ENCODE results near the gene OR2A12. TPM values are rescaled to one million over a fixed set of nuclear protein-coding genes. Genes with fewer than 3 reads are reported as not detected.
"Not testable (repeated sequence)": the region's sequence is repeated elsewhere in the genome, so short reads cannot be mapped to it uniquely, and the experiment has no call there.

OR2A12 gene, protein sequence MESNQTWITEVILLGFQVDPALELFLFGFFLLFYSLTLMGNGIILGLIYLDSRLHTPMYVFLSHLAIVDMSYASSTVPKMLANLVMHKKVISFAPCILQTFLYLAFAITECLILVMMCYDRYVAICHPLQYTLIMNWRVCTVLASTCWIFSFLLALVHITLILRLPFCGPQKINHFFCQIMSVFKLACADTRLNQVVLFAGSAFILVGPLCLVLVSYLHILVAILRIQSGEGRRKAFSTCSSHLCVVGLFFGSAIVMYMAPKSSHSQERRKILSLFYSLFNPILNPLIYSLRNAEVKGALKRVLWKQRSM
- not detected in 2 replicates for total RNA-seq (2014; rRNA removed; shearing (Covaris generic); ENCODE audit: low replicate concordance)

DNA sequence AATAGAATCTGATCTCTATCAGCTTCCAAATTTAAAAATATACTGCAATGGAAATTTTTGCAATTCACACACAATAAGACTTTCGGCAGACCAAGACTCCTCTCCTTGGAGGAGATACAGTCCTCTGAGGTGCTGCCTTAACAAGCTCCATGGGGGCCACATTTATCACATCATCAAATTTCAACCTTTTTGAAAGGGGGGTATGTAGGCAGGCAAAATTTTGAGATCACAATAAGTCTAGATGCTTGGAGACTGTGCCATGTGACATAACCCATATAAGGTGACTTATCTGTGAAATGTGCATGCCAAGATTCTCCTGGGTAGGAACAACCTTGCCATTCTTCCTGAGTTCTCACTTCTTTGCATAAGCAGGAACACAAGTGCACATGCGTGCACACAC, at the start of gene OR2A12:
Gene OR2A12 (plus strand): TSS at position 301 of the 400 bp plus-strand sequence. CDS start 8,830 bp downstream, outside the sequence.
- in situ Hi-C loops (cut with HindIII; ENCODE audit: low pct_unique_long_range_greater_than_20kb, low sequenced_read_pairs) = no loop called here
- no peak for DNase-seq (ENCODE audit: low read depth)

DNA sequence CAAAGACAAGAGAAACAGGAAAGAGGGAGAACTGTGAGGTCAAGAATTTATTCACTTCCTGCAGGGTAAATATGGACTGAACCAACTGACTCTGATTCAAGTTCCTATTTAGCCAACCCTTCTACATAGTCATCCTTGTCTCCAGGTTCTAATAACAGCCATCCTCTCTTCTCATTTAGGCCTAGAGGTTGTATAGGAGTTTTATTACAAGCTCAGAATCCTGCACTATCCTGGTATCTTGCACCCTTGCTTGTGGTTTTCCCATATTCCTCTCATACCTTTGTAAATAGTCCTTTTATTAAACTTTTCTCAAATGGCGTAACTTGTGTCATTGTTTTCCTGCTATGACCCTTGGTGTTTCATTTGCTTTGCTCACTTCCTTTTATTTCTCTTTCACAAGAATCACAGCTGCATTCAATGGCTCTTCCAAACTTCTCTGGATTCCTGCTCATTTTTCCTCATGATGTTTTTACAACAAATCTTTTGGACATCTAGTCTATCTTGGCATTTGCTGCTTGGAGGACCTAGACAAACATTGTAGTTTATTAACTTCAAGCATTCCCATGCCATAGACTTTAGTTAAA, 49.7 kb upstream of the OR2A12 start:
- no peak for DNase-seq (ENCODE audit: low read depth)
- in situ Hi-C loops (cut with HindIII; ENCODE audit: low pct_unique_long_range_greater_than_20kb, low sequenced_read_pairs) = no loop called here

DNA sequence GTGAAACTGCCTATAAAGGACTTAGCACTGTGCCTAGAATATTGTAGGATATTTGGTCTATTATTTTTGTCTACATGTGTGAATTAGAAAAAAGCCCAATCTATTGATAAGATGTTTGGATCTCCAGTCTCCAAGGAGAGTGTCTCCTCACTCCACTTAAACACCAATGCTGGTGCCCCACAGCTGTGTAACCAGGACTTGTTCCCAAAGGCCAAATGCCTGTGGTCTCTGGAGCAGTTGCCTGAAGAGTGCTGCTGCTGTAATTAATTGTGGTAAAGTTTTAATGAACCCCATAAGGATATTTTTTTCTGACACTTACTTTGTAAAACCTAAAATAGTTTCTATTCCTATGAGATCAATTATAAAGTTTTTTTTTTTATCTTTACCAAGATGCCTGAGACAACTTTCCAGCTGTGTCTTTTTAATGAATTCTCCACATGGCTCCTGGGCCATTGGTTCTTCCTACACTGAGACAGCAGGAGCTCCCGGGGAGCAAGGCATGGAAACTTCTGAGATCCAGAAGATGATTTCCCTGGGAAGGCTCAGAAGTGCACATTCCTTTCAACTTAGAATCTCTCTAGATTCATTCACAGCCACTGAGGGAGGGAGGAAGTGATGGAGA, 48.6 kb upstream of the OR2A12 start:
- in situ Hi-C loops (cut with HindIII; ENCODE audit: low pct_unique_long_range_greater_than_20kb, low sequenced_read_pairs) = no loop called here

DNA sequence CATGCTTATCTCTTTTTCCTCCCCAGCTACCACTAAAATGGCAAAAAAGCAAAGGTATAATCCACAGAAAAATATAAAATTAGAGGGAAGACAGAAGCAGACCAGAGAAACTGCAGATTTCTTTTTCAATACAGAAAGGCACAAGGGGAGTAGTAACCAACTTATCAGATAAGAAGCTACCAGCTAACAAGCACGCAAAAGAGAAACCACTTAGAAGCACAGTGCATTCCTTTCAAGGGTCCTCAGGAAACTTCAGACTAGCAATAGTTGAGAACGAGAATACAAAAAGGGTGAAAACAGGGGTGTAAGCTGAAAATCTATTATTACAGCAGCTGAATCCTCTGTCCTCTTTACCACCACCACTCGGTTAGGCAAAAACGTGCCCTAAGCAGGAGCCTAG, 47.2 kb upstream of the OR2A12 start:
- DNase-seq (ENCODE audit: low read depth) = no peak
- in situ Hi-C loops (cut with HindIII; ENCODE audit: low pct_unique_long_range_greater_than_20kb, low sequenced_read_pairs) = no loop called here

More for the DNA sequence above, 48.6 kb upstream of the OR2A12 start:
- no peak for DNase-seq (ENCODE audit: low read depth)

DNA sequence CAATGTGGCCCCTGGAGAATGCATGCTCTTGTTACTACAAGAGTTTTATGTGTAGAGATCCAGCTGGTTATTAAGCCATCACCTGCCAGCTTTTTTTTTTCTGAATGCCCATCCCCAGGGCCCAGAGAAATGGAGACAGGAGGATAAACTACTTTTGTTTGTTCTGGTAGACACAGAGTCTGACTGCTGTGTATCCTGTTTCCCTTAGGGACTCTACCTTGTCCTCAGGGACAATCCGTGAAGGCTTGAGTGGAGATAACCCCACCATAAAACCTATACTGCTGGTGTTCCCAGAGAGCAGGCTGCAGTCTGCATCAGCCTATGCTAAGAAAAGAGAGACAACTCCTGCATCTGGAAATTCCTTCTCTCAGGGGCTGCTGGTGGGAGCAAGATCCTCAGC, 37.4 kb upstream of the OR2A12 start, which contains the start of gene OR2A5:
Gene OR2A5 (plus strand): TSS at position 301 of the 400 bp plus-strand sequence. CDS start 1,454 bp downstream, outside the sequence.
- no peak for DNase-seq (ENCODE audit: low read depth)
- in situ Hi-C loops (cut with HindIII; ENCODE audit: low pct_unique_long_range_greater_than_20kb, low sequenced_read_pairs) = no loop called here

DNA sequence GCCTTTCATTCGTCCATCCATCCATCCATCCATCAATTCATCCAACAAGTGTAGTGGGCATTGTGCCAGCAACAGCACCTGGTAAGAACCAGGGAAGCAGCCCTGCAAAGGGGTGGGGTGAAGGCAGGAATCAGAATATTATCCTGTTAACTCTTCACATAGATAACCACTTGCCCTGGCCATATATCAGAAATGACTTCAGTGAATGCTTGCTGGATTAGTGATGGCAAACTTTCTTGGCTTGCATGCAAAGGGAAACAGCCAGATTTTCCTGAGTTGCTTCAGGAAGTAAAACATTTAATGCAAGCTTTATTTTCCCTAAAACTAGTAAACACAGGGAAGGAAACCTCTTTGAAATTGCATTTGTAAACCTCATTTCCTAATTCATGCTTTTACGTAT, 36.6 kb upstream of the OR2A12 start:
- in situ Hi-C loops (cut with HindIII; ENCODE audit: low pct_unique_long_range_greater_than_20kb, low sequenced_read_pairs) = no loop called here

DNA sequence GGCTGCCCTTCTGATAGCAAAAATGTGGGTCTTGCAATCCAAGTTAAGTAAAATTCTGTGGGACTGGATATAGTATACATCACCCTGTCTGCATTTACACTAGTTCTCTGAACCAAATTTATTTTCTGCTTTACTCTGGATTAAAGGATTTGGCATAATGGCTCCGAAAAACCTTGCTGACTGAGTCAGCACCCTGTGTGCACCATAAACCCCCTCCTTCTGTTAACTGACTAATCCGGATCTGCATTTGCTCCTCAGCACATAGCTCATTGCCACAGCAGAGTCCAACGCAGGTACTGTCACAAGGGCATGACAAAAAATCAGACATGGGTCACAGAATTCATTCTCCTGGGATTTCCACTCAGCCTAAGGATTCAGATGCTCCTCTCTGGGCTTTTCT, 36.0 kb upstream of the OR2A12 start:
- DNase-seq (ENCODE audit: low read depth) = no peak
- in situ Hi-C loops (cut with HindIII; ENCODE audit: low pct_unique_long_range_greater_than_20kb, low sequenced_read_pairs) = no loop called here

More for the DNA sequence above, 36.6 kb upstream of the OR2A12 start:
- no peak for DNase-seq (ENCODE audit: low read depth)

DNA sequence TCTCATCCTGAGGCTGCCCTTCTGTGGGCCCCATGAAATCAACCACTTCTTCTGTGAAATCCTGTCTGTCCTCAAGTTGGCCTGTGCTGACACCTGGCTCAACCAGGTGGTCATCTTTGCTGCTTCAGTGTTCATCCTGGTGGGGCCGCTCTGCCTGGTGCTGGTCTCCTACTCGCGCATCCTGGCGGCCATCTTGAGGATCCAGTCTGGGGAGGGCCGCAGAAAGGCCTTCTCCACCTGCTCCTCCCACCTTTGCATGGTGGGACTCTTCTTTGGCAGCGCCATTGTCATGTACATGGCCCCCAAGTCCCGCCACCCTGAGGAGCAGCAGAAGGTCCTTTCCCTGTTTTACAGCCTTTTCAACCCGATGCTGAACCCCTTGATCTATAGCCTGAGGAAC, 35.2 kb upstream of the OR2A12 start:
- DNase-seq (ENCODE audit: low read depth); in situ Hi-C loops (cut with HindIII; ENCODE audit: low pct_unique_long_range_greater_than_20kb, low sequenced_read_pairs): not testable (repeated sequence)

DNA sequence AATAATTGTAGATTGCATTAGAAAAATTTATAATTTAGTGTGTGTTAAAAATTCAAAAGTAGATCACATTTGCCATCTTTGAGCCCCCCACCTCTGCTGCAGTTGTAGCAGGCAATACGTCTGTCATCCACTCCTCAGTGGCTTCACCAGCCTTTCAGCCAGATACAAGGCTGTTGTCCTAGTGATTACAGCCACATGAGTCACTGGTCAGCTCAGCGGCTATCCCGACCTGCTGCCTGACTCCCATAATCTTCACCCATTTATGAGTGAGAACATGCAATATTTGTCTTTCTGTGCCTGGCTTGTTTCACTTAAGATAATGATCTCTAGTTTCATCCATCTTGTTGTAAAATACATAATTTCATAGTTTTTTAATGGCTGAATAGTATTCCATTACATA, 28.1 kb upstream of the OR2A12 start:
- in situ Hi-C loops (cut with HindIII; ENCODE audit: low pct_unique_long_range_greater_than_20kb, low sequenced_read_pairs) = no loop called here
- peak; percentile 3 for DNase-seq (ENCODE audit: low read depth)

DNA sequence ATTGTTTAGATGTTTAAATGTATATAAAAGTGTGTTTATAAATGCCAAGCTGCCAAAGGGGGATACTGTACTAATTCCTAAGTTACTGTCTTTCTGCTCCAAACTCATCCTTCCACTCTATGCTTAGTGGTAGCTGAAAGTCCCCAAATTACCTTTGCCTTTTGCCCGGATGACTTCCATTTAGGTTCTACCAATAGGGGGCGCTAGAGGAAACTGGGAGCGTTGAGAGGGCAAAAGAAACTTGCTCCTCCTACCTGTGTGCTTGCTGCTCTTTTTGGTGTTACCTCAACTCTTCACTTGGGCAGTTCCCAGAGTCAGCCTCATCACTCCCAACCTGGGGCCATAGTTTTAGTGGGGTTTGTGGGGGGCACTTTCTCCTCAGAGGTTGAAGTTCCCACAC, 22.4 kb upstream of the OR2A12 start:
- DNase-seq (ENCODE audit: low read depth) = no peak
- in situ Hi-C loops (cut with HindIII; ENCODE audit: low pct_unique_long_range_greater_than_20kb, low sequenced_read_pairs) = no loop called here

DNA sequence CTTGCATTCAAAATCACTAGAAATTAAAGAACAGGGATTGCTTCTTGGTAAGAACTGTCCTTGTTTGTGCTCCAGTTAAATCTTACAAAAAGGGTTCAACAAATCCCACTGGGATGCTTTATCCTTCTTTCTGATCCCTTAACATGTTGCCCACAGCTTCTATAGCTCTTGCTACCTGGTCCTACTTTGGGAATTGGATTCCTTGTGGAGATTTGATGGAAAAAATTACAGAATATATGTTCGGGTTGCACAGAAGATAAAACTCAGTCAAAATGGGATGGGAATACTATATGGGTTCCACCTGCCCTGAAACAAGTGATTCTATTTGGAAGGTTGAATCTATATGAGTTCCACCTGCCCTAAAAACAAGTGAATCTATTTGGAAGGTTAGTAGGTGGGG, 16.6 kb upstream of the OR2A12 start, which contains the start of gene OR2A25:
Gene OR2A25 (plus strand): TSS at position 301 of the 400 bp plus-strand sequence. CDS start 4,409 bp downstream, outside the sequence.
- no peak for DNase-seq (ENCODE audit: low read depth)
- in situ Hi-C loops (cut with HindIII; ENCODE audit: low pct_unique_long_range_greater_than_20kb, low sequenced_read_pairs) = no loop called here

DNA sequence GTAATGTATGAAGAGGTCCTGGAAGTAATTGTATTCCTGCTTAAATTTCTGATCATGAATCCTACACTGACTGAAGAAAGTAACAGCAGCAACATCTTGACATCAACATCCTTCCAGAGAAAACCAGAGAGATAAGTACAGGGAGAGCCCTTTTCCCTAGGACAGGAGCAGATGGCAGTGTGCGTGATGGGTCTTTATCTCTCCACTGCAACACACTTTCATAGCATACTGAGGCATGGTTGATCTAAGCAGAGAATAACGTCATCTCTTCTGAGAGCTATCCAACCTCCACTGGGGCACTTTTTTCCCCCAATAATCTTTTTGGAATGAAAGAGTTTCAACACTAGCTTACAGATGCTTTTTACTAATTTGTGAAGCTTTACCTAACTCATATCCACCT, 16.1 kb upstream of the OR2A12 start:
- DNase-seq (ENCODE audit: low read depth) = no peak
- in situ Hi-C loops (cut with HindIII; ENCODE audit: low pct_unique_long_range_greater_than_20kb, low sequenced_read_pairs) = no loop called here

DNA sequence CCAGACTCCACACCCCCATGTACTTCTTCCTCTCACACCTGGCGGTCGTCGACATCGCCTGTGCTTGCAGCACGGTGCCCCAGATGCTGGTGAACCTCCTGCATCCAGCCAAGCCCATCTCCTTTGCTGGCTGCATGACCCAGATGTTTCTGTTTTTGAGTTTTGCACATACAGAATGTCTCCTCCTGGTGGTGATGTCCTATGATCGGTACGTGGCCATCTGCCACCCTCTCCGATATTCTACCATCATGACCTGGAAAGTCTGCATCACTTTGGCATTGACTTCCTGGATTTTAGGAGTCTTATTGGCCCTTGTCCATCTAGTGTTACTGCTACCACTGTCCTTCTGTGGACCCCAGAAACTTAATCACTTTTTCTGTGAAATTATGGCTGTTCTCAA, 11.7 kb upstream of the OR2A12 start:
- DNase-seq (ENCODE audit: low read depth) = no peak
- in situ Hi-C loops (cut with HindIII; ENCODE audit: low pct_unique_long_range_greater_than_20kb, low sequenced_read_pairs) = no loop called here

DNA sequence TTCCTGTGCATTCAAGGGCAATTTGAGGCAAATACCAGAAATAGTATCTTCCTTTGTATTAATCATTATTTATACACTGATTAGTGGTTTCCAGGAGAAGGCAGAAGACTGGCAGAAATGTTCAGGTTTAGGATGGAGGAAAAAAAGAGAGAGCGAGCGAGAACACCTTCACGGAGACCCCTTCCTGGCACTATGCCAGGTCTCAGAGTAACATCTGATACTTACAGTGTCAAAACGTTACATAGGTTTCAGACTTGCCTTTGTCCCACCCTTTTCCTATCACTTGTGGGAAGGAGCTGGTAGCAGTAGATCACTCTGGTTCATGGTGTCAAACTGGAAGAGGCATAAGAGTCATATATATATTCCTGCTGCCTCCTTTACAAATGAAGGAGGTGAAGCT, 652 bp downstream of the OR2A12 start:
- no peak for DNase-seq (ENCODE audit: low read depth)
- in situ Hi-C loops (cut with HindIII; ENCODE audit: low pct_unique_long_range_greater_than_20kb, low sequenced_read_pairs) = no loop called here

DNA sequence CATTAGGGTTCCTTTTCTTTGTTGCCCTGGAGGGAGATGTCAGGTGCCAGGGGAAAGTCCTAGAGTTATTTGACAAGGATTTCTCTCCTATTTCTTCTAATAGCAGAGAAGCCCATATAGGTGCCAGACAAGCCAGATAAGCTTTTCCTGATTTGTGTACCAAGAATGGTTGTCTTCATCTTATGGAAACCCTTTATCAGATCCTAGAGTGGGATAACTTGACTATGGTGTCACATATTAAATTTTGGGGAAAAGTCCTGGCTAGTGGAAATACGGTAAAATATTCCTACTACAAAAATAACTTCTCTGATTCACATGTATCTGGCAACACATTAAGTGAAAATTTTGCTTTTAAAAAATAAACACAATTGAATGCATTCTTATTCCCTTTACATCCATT, 1.2 kb downstream of the OR2A12 start:
- in situ Hi-C loops (cut with HindIII; ENCODE audit: low pct_unique_long_range_greater_than_20kb, low sequenced_read_pairs) = no loop called here
- DNase-seq (ENCODE audit: low read depth) = no peak

DNA sequence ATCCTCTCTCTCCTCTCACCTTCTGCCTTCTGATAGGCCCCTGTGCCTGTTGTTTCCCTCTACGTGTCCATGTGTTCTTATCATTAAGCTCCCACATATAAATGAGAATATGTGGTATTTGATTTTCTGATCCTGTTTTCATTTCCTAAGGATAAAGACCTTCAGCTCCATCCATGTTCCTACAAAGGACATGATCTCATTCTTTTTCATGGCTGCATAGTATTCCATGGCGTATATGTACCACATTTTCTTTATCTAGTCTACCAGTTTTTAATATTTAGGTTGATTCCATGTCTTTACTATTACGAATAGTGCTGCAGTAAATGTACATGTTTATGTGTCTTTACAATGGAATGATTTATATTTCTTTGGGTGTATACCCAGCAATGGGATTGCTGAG, 4.6 kb downstream of the OR2A12 start:
- in situ Hi-C loops (cut with HindIII; ENCODE audit: low pct_unique_long_range_greater_than_20kb, low sequenced_read_pairs) = no loop called here
- DNase-seq (ENCODE audit: low read depth) = no peak

DNA sequence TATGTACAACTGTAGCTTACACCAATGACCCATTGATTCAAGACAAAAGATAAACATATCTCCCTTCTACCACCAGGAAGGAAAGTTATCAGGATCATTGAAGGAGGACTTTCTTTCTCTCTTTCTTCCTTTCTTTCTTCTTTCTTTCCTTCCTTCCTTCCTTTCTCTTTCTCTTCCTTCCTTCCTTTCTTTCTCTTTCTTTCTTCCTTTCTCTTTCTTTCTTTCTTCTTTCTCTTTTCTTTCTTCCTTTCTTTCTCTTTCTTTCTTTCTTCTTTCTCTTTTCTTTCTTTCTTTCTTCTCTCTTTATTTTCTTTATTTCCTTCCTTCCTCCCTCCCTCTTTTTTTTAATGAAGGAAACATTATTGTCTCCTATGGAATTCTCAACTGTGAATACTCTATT, 12.7 kb downstream of the OR2A12 start:
- DNase-seq (ENCODE audit: low read depth) = no peak
- in situ Hi-C loops (cut with HindIII; ENCODE audit: low pct_unique_long_range_greater_than_20kb, low sequenced_read_pairs) = no loop called here

DNA sequence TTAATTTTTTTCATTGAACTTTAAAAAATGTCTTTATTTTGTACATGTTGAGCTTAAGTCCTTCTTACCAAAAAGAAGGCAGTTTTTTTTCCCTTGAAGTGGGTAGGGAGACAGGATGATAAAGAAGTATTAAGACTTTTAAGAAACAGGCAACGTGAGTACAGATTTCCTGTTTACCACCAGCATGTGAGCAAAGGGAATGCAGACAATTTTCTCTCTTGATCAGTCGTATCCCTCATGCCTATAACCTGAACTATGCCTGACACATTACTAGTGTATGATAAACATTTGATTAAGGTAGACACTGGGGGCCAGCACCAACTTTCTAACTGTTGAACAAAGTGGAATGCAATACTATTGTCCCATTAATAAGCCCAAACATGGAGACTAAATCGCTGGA, 14.5 kb downstream of the OR2A12 start:
- no peak for DNase-seq (ENCODE audit: low read depth)
- in situ Hi-C loops (cut with HindIII; ENCODE audit: low pct_unique_long_range_greater_than_20kb, low sequenced_read_pairs) = no loop called here

DNA sequence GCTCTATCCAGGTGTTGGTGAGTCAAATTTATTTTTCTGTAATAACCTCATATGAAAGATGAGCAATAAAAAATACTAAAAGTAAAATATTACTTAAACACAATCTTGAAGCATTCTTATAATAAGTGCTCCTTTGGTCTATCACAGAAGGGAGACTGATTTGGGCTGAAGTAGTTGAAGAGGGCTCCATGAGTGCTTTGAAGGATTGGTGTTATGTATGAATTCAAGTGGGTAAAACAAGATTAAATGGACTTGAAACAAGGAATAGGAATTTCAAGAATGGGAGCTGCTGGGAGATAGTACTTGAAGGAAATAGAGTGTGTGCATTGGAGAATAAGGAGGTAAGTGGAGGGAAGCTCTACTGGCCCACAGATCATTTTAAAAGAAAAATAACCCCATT, 16.0 kb downstream of the OR2A12 start:
- DNase-seq (ENCODE audit: low read depth) = no peak
- in situ Hi-C loops (cut with HindIII; ENCODE audit: low pct_unique_long_range_greater_than_20kb, low sequenced_read_pairs) = no loop called here
